GM18498 (cell line): ENCODE results near the gene AKAP1.
A peak's percentile ranks its signal among the peaks of the same experiment; 100 is the strongest.

Experiments used
- ATAC-seq: cut with Tn5 transposase; IDR thresholded peaks from one replicate; pipeline ENCODE4 v1.9.1; 2021; ENCODE audit warnings: mild to moderate bottlenecking, moderate library complexity; ENCODE audit not compliant: unreplicated experiment

Gene AKAP1, protein sequence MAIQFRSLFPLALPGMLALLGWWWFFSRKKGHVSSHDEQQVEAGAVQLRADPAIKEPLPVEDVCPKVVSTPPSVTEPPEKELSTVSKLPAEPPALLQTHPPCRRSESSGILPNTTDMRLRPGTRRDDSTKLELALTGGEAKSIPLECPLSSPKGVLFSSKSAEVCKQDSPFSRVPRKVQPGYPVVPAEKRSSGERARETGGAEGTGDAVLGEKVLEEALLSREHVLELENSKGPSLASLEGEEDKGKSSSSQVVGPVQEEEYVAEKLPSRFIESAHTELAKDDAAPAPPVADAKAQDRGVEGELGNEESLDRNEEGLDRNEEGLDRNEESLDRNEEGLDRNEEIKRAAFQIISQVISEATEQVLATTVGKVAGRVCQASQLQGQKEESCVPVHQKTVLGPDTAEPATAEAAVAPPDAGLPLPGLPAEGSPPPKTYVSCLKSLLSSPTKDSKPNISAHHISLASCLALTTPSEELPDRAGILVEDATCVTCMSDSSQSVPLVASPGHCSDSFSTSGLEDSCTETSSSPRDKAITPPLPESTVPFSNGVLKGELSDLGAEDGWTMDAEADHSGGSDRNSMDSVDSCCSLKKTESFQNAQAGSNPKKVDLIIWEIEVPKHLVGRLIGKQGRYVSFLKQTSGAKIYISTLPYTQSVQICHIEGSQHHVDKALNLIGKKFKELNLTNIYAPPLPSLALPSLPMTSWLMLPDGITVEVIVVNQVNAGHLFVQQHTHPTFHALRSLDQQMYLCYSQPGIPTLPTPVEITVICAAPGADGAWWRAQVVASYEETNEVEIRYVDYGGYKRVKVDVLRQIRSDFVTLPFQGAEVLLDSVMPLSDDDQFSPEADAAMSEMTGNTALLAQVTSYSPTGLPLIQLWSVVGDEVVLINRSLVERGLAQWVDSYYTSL

DNA sequence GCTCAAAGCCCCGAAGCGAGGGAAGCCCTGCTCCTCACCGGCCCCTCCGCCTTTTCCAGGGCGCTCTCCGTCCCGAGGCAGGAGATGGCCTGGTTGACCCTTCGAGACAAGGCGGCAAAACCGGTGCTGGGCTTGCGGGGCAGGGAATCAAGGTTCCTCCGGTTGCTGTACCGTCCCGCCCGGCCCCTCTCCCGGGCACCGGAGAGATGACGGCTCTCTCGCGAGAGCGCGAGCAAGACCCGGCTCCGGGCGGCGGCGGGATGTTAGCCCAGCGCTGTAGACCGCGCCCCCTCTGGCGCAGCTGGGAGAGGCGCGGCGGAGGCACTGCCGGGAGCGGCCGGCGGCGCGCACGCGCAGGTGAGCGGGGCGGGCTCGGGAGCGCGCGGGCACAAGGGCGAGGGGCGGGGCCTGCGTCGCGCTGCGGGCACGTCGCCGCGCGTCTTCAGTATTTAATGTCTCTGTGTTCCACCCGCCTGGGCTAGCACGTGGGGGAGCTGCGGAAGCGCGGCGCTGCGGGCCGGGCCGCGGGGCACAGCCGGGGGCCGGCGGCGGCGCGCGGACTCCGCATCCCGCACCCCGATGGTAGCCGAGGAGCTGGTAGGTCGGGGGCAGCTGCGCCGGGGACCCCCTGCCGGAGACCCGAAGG lies at the start of gene AKAP1:
AKAP1 (plus strand) TSS at position 445 of the 646 bp plus-strand sequence. CDS start 20,219 bp downstream, outside the sequence.
- ATAC-seq = peak; percentile 84

DNA sequence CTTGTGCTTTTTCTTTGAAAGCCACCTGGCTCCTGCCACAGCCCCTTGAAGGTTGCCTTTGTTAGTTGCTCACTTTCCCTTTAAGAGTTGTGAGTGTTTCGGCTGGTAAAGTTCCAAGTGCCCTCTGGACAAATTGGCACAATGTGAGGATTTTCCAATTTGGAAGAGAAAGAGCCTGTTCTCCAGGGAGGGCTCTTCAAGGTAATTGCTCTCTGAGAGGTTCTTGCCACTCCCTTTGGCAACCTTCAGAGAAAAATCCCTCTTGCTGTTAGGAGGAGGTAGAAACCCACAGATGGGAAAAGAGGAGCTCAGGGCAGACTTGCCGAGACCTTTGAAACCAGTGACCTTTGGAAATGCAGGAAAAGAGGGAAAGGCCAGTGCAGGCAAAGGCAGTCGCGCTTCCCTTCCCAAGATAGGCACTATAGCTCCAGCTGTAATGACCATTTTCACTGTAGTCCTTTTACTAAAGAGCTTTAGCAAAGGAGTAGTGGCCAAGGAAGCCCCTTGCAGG lies 49.0 kb upstream of the AKAP1 start:
- no peak for ATAC-seq

DNA sequence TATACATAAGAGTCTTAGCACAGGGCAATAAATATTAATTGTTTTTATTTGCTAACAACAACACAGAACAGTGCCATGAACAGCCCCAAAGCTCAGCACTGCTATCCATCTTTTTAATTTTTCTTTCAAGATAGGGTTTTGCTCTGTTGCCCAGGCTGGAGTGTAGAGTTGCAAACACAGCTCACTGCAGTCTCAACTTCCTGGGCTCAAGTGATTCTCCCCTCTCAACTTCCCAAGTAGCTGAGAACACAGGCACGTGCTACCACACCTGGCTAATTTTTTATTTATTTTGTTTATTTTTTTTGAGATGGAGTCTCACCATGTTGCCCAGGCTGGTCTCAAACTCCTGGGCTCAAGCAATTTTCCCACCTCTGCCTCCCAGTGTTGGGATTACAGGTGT lies 47.6 kb upstream of the AKAP1 start:
- ATAC-seq = no peak

DNA sequence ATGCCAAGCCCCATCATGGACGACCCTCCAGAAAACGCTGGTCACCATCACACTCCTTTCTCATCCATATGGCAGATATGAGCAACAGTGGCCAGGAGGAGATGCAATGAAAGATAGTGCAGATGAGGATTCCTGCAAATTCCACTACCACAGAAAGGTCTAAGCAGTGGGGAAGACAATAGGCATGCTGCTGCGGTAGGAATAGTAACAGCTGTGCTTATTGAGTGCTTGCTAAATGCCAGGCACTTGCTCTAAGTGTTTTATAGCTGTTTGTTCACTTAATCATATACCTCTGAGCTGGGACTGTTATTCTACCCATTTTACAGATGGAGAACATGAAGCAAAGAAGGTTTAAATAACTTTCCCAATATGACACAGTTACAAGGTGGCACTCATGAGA lies 46.6 kb upstream of the AKAP1 start:
- no peak for ATAC-seq

DNA sequence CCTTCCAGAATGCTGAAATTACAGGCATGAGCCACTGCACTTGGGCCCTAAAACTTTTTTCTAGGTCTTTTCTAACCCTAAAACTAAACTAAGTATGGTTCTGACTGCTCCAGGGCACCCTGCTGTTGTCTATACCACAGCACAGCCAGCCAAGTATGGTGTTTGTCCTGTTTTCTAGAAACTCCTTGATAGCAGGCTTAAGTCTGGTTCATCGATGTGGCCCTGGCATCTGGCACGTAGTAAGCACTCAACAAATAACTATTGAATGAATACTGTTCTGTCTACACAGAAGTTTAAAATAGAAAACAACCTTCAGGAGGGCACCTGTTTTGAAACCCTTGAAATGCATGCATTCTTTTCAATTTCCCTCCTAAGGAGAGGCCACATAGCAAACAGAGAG lies 44.5 kb upstream of the AKAP1 start:
- no peak for ATAC-seq

DNA sequence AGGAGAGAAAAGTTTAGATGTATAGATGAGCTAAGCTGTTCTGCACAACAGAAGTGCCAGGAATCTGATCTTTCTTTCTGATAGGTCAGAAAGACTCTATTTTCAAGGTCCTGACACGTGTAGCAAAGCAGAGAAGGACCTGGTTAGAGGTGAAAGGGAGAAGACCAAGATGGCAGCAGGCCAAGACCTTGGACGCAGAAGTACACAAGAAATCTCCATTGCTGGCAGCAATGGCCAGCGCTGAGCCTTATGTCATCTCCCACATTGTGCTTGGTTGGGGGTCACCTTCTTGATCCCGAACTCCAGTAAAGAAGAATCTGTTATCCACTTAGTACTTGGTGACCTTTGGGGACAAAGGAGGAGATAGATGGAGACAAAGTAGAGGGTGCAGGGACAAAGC lies 41.8 kb upstream of the AKAP1 start:
- ATAC-seq = no peak

DNA sequence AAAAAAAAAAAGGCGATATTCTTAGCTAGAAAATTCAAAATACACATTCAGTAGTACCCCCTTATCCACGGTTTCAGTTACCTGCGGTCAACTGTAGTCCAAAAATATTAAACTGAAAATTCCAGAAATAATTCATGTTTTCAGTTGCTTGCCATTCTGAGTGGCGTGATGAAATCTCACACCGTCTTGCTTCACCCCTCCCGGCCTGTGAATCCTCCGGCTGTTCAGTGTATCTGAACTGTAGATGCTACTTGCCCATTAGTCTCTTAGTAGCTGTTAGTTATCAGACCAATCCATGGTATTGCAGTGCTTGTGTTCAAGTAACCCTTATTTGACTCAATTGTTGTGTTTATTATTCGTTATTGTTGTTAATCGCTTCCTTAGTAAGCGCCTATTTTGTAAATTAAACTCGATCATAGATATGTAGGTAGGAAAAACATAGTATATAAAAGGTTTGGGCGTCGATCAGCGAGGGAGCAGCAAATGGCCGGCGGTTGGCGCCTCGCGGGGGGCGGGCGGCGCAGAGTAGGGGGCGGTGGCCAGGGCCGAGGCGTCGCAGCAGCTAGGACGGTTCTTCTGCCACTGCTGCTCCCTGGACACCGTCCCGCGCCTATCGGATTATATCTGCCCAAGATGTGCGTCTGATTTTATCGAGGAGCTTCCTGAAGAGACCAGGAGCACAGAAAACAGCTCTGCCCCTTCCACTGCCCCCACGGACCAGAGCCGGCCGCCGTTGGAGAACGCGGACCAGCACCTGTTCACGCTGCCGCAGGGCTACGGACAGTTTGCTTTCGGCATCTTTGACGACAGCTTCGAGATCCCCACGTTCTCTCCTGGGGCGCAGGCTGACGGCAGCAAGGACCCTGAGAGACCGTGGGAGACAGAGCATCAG lies 39.8 kb upstream of the AKAP1 start:
- no peak for ATAC-seq

DNA sequence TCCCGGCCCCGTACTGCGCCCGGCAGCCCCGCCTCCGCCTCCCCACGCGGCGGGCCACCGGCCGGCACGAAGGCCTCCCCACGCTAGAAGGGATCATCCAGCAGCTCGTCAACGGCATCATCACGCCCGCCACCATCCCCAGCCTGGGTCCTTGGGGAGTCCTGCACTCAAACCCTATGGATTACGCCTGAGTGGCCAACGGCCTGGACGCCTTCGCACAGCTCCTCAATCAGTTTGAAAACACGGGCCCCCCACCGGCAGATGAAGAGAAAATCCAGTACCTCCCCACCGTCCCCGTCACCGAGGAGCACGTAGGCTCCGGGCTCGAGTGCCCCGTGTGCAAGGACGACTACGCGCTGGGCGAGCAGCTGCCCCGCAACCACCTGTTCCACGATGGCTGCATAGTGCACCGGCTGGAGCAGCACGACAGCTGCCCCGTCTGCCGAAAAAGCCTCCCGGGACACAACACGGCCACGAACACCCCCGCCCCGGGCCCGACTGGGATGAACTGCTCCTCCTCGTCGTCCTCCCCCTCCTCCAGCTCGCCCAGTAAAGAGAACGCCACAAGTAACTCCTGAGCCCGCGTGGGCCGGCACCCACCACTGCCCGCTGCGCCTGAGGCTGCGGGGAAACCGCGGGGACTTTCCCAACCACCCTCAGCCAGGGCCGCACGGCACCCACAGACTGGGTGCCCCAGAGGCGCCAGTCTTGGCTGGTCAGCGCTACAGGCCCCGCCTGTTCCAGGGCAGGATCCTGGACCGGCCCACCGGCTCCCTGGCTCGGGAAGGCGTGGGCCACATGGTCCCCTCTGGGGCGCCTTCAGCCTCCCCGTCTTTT lies 39.0 kb upstream of the AKAP1 start:
- peak; percentile 73 for ATAC-seq

DNA sequence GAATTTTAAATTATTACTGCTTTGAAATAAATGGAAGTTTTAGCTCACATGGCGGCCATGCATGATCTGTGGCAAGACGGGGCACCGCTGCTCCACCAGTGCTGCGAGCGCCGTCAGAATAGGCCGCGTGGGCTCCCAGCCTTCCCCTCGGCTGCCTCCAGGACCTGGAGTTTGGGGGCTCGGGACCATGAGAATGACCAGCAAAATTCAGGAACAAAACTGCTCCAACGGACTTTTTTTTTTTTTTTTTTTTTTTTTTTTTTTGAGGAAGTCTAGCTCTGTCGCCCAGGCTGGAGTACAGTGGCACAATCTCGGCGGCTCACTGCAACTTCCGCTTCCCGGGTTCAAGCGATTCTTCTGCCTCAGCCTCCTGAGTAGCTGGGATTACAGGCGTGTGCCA lies 38.3 kb upstream of the AKAP1 start:
- no peak for ATAC-seq

DNA sequence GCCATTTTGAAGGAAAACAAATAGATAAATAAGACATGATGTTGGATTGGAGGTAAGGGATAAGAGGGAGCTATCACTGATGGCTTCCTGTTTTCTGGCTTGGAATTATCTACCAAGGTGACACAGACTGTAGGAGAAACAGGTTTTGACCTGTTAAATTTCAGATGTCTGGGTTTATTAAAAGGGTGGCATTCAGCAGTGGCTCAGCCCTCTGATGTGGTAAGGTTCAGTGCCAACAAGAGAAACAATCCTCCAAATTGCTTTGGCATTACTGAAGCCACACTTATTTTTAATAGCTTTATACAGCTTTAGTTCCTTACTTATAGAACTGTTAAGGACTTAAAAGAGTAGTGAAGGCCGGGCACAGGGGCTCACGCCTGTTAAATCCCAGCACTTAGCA lies 37.0 kb upstream of the AKAP1 start:
- no peak for ATAC-seq

DNA sequence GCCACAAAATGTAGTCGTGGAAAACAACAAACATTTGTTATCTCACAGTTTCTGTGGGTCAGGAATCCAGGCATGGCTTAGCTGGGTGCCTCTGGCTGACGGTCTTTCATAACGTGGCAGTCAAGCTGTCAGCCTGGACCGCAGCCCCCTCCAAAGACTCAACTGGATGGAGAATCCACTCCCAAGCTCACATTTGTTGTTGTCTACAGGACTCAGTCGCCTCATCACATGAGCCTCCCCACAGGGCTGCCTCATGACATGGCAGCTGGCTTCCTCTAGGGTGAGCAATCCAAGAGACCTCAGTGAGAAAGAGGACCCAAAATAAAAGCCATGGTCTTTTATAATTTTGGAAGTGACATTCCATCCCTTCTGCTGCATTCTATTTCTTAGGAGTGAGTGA lies 34.7 kb upstream of the AKAP1 start:
- ATAC-seq = no peak

DNA sequence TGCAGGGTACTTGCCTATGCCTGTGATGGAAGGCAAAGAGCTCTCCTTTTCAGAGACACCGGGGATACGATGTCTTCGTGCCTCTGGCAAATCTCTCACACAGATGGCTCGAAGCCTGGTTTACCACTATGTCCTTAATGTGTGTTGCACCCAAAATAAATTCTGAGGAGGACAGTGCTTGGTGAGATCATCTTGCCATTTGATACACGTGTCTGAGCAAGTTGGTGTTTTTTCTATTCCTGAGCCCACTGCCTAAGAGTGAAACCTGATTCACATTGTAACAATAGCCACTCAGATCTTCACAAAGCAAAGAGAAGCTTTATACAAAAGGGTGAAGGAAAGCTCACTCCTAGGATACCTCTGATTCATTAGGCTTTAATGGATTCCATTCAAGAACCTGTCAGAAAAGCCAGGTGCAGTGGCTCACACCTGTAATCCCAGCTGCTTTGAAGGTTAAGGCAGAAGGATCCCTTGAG lies 33.1 kb upstream of the AKAP1 start:
- no peak for ATAC-seq

DNA sequence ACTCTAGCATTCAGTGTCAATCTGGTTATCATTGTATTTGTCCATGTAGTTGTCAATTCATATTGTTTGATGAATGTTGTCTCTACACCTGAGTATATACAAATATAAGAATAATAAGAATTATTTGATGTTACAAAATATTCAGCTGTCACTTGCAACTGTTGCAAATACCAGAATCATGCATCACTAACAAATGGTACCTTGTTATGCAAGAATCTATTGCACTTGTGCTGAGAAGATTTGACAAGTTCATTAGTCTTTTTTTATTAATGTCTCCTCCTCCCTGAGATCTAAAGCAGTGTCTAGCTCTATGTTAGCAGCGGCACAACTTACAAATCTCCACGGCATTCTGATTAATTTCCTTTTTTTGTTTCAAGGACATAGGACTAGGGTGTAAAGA lies 22.2 kb upstream of the AKAP1 start:
- no peak for ATAC-seq

DNA sequence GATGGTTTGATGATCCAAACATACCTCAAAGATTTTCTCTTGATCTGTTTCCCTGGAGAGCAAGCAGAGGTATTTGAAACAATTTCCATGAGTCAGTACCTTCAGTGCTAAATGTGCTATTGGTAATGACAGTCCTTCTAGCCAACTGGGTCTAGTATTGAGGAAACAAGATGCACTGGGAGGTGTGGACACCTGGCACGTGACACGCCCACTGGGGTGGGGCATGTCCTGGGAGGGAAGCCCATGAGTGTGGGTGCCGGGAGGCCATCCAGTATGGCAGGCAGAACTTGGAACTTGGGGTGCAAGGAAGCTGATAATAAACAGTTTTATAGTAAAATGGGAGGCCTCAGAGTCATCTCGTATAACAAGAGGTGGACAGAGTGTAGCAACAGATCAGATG lies 17.9 kb upstream of the AKAP1 start:
- no peak for ATAC-seq

DNA sequence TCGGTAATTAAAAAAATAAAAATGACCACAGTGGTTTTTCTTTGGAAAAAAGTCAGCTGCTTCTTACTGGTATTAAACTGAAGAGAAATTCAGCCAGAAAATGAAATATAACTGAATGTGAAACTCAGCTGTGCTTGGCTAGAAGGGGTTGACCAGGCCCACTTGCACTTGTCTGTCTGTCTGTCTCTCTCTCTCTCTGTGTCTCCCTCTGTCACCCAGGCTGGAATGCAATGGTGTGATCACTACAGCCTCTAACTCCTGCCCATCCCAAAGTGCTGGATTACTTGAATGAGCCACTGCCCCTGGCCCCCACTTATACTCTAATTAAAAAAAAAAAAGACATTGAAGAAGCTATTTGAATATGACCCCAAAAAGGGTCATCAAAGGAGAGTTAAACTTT lies 17.3 kb upstream of the AKAP1 start:
- ATAC-seq = no peak

DNA sequence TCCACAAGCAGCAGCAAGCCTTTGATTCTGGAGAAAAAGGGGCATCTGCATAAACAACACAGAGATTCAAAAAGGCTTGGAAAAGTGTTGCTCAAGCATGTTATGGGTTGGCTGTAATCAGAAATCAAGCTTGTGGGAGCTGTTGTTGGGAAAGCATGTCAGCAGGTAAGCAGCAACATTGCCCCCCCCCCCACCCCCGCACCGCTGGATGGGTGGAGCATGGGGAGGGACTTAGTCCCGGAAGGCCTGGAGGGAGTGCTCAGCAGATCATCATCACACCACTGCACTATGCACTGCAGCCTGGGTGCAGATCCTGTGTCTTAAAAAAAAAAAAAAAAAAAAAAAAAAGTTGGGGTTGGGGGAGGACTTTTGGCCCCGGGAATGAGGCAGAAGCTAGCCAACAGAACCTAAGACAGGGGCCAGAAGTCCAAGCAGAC lies 16.8 kb upstream of the AKAP1 start:
- no peak for ATAC-seq

DNA sequence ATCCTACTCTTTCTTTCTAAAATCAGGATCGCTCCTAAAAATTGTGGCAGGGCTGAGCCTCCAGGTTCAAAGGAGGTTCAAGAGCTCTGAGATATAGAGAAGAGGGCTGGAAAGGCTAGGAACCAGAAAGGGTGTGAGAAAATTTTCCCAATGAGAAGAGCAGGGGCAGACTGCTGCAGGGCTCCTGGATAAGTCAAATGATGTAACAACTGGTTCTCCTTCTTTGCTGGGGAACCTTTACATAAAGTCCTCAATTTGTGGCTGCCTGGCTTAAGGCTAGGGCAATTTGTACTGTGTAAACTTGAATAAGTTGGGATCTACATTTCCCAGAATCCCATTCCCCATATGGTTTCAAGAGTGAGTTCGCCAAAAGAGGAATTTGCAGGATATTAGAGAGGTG lies 16.3 kb upstream of the AKAP1 start:
- no peak for ATAC-seq

DNA sequence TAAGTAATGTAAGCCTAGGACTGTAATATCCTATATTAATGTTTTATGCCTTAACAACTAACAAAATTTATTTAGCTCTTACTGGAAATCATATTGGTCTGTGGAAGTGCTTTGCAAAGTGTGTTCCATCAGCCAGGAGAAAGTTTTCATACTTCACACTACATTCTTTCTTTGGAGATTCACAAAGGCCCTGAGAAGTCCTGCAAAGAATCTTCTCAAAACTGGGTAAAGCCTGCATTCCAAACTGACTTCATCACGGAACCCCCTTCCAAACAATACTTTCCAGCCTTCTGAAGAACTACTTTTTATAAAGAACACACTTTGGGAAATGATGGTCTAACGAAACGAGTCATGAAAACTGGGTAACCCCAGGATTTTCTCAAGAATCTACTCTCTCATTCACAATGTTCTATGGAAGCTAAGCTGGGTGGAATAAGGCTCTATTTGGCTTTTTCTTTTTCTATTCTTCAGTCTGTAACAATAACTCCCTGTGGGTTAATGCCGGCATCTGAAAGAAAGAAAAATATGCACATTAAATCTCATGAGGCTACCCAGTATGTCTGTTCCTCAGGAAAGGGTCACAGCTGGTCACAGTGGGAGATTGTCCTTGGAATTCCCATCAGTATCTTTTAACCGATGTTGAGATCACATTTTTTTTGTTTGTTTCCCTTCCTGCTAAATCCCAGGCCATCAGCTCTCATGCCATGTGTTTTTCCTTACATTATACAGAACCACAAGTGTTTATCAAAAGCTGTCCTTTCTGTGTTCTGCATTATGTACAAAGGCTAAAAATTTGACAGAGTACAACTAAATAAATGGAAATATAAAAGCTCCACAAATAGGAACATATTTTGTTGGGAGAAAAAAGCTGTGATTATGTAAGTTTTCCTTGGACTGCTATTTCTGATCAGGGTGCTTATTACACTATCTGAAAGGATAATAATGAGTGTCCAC lies 12.8 kb upstream of the AKAP1 start:
- ATAC-seq = no peak
